GM21619 (cell line): ENCODE results near the gene EXOC6.

ENCODE experiments used
- ATAC-seq: cut with Tn5 transposase; IDR thresholded peaks from one replicate; pipeline ENCODE4 v1.9.1; 2021; ENCODE audit not compliant: unreplicated experiment

Gene EXOC6

GRCh38 chr10:93106631-93107072, 258.3 kb downstream of the EXOC6 start:
- ATAC-seq, result no peak
